ENCODE results near the gene PACSIN1. TPM values are rescaled to one million over a fixed set of nuclear protein-coding genes. Genes with fewer than 3 reads are reported as not detected.

Gene PACSIN1
- total and polyA plus RNA-seq, 2 of the 4 experiments (the other 2 are of a cell fraction), result 0.02 TPM; not detected in 1

DNA sequence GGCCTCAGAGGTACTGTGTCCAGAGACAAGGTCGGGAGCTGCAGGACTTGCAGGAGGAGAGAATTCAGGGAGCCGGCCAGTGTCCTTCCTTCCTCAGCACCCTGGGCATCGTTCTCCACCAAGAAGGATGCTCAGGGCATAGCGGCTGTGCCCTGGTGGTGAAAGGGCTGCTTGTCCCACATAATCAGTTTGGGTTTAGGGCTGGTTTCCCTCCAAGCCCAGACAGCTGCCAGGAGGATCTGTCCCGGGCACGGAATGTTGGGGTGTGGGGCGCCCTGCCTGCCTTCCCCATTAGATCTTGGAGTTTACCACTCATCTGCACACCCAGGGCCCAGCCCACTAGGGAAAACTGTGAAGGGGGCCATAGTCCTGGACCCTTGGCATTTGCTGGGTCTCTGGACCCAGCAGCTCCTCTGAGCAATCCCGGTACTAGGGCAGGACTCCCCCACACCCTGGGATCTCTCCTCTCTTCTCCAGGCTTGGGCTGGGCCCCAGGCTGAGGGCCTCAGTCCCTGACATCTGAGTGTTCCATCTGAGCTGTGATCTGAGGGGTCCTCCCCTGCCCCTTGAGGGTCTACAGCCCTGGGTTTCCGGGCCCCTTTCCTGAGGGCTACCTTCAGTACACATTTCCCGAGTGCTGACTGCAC is 108.9 kb downstream of the PACSIN1 start:
- Histone ChIP-seq H3K4me1 (ENCODE audit: control insufficient read depth, insufficient read depth, low read length) (no peaks in the 10 kb centered on the region), H4K91ac (ENCODE audit: insufficient read depth, low read depth, low read length) (no peak overlapping the region), H2AK5ac (ENCODE audit: low read depth, low read length) (no peak overlapping the region), H3K14ac (replicated peaks; ENCODE audit: low read depth, low read length) (no peak overlapping the region), H3K79me1 (ENCODE audit: low read depth in 1 of 2, low read length in 2 of 2) (no peaks in the 10 kb centered on the region; a peak in 1 of 4 replicates), H2BK120ac (ENCODE audit: low read depth, low read length) (no peak overlapping the region), H3K9ac (ENCODE audit: low read depth, low read length) (no peak overlapping the region), H3K27ac (ENCODE audit: insufficient read depth, low read length) (no peak overlapping the region), H3K36me3 (ENCODE audit: control insufficient read depth, insufficient read depth, low read length) (no peaks in the 10 kb centered on the region), H3K4ac (ENCODE audit: low read depth, low read length) (no peak overlapping the region), H3K27me3 (ENCODE audit: control insufficient read depth, insufficient read depth, low read length) (no peaks in the 10 kb centered on the region; the same call in 1 of the 2 replicates), H2AFZ (replicated peaks; ENCODE audit: low read length, poor library complexity) (no peak overlapping the region), H3K18ac (ENCODE audit: low read depth, low read length) (no peak overlapping the region), H3K9me3 (ENCODE audit: control insufficient read depth, insufficient read depth, low read length) (no peaks in the 10 kb centered on the region), H2BK5ac (ENCODE audit: low read depth, low read length, poor library complexity, severe bottlenecking) (no peak overlapping the region), H3K56ac (ENCODE audit: extremely low read depth, insufficient read depth, low read length) (no peak overlapping the region), H4K20me1 (ENCODE audit: insufficient read depth, low read length) (no peaks in the 10 kb centered on the region), H3K4me3 (ENCODE audit: insufficient read depth, low read depth, low read length) (no peak overlapping the region), H2BK15ac (ENCODE audit: low read depth, low read length) (no peak overlapping the region), H3K23ac (ENCODE audit: low read depth, low read length) (no peak overlapping the region), H2AK9ac (replicated peaks; ENCODE audit: low read depth, low read length, poor library complexity) (no peak overlapping the region), H4K5ac (ENCODE audit: low read depth, low read length) (no peak overlapping the region), H3K4me2 (ENCODE audit: low read depth, low read length) (no peak overlapping the region), H3K9me1 (ENCODE audit: insufficient read depth, low read length) (0 out of 2 replicates have a peak, but pooled peaks cover 6% of the 10 kb centered on the region), H4K8ac (ENCODE audit: low read depth in 2 of 2, low read length in 2 of 2) (no peak overlapping the region), H2BK20ac (ENCODE audit: low read depth, low read length) (no peak overlapping the region)
- no peak for DNase-seq
- intact Hi-C loops (cut with micrococcal nuclease) (no loop called here), dilution Hi-C loops (cut with HindIII; ENCODE audit: low sequenced_read_pairs, unreplicated experiment) (no loop called here), in situ Hi-C loops (cut with MboI; ENCODE audit: low sequenced_read_pairs) (no loop called here)
- no peak for ATAC-seq (ENCODE audit: low read depth)
- ChIA-PET POLR2A (ENCODE audit: unreplicated experiment) (no interaction called here), CTCF (no interaction called here)
- BruUV-seq (replicated peaks), result no TSS peak
- WGBS, 2 experiments (ENCODE audit: extremely low coverage in 2 of 2, insufficient read length in 1 of 2), result 93% methylated on average over 3 of the region's 10 CpGs; no CpG with 5 or more reads in 1 of the 2 experiments
- TF ChIP-seq RFX5 (IDR thresholded peaks at IDR 0.05; ENCODE audit: low read depth, low read length) (no peak), CHD1 (IDR thresholded peaks at IDR 0.05; ENCODE audit: low read depth, low read length) (no peak), BHLHE40 (IDR thresholded peaks at IDR 0.05; ENCODE audit: low read depth, low read length) (no peak), MAFK (IDR thresholded peaks at IDR 0.05; ENCODE audit: low read depth, low read length) (no peak), NFE2L2 (IDR thresholded peaks at IDR 0.05; ENCODE audit: low read depth, low read length) (no peak), FOS (IDR thresholded peaks at IDR 0.05; ENCODE audit: low read depth, low read length) (no peak), SMC3 (IDR thresholded peaks at IDR 0.05; ENCODE audit: low read depth, low read length) (no peak), USF2 (IDR thresholded peaks at IDR 0.05; ENCODE audit: low read depth, low read length) (no peak), MXI1 (IDR thresholded peaks at IDR 0.05; ENCODE audit: borderline replicate concordance, low read depth, low read length) (no peak), ELK1 (IDR thresholded peaks at IDR 0.05; ENCODE audit: borderline replicate concordance, low read depth, low read length) (no peak)
- TF ChIP-seq, protein P1, sequence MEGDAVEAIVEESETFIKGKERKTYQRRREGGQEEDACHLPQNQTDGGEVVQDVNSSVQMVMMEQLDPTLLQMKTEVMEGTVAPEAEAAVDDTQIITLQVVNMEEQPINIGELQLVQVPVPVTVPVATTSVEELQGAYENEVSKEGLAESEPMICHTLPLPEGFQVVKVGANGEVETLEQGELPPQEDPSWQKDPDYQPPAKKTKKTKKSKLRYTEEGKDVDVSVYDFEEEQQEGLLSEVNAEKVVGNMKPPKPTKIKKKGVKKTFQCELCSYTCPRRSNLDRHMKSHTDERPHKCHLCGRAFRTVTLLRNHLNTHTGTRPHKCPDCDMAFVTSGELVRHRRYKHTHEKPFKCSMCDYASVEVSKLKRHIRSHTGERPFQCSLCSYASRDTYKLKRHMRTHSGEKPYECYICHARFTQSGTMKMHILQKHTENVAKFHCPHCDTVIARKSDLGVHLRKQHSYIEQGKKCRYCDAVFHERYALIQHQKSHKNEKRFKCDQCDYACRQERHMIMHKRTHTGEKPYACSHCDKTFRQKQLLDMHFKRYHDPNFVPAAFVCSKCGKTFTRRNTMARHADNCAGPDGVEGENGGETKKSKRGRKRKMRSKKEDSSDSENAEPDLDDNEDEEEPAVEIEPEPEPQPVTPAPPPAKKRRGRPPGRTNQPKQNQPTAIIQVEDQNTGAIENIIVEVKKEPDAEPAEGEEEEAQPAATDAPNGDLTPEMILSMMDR (conservative IDR thresholded peaks at IDR 0.05; ENCODE audit: low read depth, low read length), result no peak
